Measurements from ENCODE around the gene JOSD1.

Gene JOSD1

GRCh38 chr22:38733329-38733723, 32.6 kb upstream of the JOSD1 start:
- peak; percentile 52 for DNase-seq (ENCODE audit: low read depth)

GRCh38 chr22:38732251-38732815, 31.6 kb upstream of the JOSD1 start:
- no peak for DNase-seq (ENCODE audit: low read depth)

- no peak for DNase-seq (ENCODE audit: low read depth)
Measured at GRCh38 chr22:38731703-38732161, 31.0 kb upstream of the JOSD1 start.

DNA sequence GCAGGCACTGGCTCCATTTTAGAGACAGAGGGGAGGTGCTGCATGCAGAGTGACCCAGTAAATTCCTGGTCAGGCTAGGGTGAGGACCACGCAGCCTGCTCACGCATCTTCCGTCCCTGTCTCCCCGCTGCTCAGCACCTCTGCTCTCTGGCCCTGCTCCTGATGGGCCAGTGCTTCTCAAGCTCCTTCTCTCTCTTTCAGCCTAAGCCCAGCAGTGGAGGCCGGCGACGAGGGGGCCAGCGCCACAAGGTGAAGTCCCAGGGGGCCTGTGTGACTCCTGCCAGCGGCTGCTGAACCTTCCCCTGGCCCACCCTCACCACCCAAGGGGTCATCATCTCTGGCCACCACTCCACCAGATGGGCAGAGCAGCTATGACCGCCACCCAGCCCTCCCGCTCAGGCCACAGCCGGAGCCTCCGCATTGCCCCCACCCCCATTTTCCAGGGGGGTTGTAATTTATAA, 29.7 kb upstream of the JOSD1 start:
- DNase-seq (ENCODE audit: low read depth), result no peak

DNA sequence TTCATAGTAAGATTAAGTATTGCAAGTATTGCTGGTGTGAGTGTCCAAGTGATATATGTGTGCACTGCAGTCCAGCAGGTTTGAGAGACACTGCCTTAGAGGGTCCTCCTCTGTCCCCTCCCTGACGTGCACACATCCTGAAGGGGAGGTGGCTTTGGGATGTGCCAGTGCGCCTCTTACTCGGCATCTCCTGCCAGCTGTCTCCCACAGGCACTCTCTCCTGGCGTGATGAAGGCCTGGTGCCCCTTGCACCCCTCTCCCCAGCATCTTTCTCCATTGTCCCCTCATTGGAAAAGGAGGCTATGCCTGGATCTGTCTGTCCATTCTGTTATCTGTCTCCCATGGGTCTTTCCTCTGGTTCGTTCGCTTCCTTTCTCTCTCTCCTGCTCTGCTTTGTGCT, 29.2 kb upstream of the JOSD1 start:
- no peak for DNase-seq (ENCODE audit: low read depth)

DNA sequence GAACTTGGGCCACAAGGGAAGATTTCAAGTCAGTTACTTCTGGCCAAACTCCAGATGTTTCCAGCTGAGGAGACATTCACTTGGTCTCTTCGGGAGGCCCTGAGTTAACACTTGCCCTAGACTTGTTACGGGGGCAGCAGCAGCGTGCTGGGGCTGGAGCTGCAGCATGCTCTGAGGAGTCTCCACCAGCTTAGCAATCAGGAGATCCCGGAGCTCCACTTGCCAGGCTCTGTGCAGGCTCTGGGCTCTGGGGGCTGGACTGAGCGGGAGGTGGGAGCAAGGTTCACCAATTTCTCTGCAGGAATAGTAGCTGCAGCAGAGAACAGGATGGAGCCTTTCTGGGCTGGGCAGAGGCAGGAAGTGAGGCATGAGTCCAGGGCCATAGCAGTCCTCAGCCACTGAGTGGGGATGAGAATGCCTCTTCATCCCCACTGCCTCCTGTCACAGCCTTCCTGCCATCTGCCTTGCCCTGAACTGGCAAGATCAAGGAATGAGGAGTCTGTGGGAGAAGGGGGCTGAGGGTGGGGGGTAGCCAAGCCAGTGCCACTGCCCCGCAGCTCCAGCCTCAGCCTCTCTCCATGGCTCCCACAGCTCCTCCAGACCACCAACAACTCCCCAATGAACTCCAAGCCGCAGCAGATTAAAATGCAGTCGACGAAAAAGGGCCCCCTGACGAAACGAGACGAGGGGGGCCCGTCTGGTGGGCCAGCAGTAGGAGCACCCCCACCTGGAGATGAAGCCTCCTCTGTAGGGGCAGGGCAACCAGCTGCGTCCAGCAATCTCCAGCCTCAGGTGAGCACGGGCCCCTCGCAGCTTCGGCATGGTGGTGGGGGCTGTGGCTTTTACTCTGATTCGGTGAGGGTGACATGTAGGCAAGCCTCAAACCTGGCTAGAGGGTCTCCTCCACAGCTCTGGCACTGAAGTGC, 28.4 kb upstream of the JOSD1 start:
- DNase-seq (ENCODE audit: low read depth), result peak; percentile 28

- DNase-seq (ENCODE audit: low read depth), result no peak
Measured at GRCh38 chr22:38727530-38728451, 27.0 kb upstream of the JOSD1 start.

GRCh38 chr22:38727123-38727522, 26.4 kb upstream of the JOSD1 start:
- DNase-seq (ENCODE audit: low read depth), result no peak

- no peak for DNase-seq (ENCODE audit: low read depth)
Measured at GRCh38 chr22:38725900-38726655, 25.3 kb upstream of the JOSD1 start.

- peak; percentile 65 for DNase-seq (ENCODE audit: low read depth)
Measured at GRCh38 chr22:38724926-38725571, 24.3 kb upstream of the JOSD1 start.

DNA sequence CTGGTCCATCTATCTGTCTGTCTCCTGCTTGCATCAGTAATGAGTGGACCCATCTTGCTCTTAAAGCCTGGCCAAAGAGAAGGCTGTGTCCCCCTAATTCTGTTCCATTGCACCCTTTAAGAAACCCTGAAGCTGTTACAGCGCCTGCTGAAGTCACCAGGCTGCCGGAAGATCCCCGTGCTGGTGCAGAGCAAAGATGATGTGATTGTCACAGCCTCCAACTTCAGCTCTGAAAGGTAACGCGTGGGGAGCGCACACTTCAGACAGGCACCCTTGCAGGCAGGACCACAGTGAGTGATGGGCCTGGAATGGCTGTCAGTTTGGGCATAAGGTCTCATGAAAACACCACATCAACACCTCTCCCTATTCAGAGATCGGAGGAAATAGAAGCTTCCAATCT, 23.4 kb upstream of the JOSD1 start:
- no peak for DNase-seq (ENCODE audit: low read depth)

DNA sequence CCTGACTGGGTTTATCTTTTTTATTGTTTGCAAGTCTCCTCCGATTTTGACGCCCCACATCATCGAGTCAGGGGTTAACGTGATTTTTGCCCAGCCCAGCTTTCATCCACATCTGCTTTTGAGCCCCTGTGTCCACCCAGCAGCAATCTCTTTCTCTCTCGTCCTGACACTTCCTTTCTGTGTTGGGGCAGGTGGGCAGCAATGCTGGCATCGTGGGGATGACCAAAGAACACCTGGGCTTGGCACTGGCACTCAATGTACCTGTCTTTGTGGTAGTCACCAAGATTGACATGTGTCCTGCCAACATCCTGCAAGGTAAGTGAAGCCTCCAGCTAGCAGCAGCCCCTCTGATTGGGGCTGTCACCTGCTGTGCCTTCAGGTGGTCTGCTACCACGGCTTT, 20.8 kb upstream of the JOSD1 start:
- no peak for DNase-seq (ENCODE audit: low read depth)

- no peak for DNase-seq (ENCODE audit: low read depth)
Measured at GRCh38 chr22:38720350-38720749, 19.6 kb upstream of the JOSD1 start.

DNA sequence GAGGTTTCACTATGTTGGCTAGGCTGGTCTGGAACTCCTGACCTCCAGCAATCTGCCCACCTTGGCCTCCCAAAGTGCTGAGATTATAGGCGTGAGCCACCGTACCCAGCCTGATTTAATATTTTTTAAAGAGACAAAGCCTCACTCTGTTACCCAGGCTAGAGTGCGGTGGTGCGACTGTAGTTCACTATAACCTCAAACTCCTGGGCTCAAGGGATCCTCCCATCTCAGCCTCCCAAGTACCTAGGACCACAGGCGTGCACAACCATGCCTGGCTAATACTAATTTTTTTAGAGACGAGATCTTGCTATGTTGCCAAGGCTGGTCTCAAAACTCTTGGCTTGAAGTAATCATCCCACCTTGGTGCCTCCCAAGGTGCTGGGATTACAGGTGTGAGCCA, 18.5 kb upstream of the JOSD1 start:
- no peak for DNase-seq (ENCODE audit: low read depth)

- DNase-seq (ENCODE audit: low read depth), result peak; percentile 95
Measured at GRCh38 chr22:38718414-38718813, 17.7 kb upstream of the JOSD1 start.

- no peak for DNase-seq (ENCODE audit: low read depth)
Measured at GRCh38 chr22:38717244-38717643, 16.5 kb upstream of the JOSD1 start.

DNA sequence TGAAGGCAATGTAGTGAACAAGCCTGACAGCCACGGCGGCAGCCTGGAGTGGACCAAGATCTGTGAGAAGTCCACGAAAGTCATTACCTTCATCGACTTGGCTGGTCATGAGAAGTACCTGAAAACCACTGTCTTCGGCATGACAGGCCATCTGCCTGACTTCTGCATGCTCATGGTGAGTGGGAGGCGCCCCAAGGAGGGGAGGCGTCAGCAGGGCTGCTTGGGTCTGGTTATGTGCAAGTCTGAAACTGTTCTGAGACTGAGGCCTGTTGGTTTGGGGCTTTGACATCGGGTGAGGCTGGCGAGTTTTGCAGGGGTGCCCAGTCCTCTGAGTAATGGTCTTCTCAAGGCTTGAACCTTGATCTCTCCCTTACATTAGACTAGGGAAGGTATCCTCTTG, 16.1 kb upstream of the JOSD1 start:
- no peak for DNase-seq (ENCODE audit: low read depth)

- DNase-seq (ENCODE audit: low read depth), result no peak
Measured at GRCh38 chr22:38716271-38716670, 15.5 kb upstream of the JOSD1 start.

DNA sequence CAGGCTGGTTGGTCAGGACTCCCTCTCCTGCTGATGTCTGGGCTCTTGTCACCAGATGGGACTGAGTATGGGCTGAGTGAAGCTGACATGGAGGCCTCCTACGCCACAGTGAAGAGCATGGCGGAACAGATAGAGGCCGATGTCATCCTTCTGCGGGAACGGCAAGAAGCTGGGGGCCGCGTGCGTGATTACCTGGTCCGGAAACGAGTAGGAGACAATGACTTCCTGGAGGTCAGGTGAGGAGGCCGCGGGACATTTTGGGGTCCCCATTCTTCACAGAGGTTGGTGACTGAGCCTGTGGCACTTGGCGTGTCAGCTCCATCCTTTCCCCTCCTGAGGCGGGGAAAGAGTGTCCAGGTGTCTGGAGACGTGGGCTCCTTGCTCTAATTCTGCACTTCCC, 15.1 kb upstream of the JOSD1 start:
- no peak for DNase-seq (ENCODE audit: low read depth)

DNA sequence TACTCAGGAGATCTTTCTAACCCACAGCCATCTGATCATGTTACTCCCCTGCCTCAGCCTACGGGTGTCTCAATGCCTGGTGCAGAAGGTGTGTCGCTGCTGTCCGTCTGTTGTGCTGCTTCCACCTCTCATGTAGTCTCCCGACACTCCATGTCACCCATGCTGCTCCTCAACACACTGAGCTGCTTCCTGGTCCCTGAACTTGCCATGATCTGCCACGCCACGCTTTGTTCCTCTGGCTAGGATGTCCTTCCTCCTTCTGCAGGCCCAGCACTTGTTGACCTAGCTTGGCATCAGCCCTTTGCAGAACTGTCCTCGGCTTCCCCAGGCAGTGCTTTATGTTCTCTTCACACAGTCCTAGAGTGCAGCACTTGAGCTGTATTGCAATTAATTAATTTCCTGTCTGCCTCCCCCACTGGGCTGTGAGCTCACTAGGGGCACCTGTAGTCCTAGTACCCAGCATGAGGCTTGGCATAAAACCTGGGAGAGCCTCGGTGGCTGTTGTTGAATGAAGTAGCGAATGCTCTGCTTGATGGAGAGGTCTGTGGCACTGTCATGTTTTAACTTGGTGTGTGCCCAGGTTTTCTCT, 14.5 kb upstream of the JOSD1 start:
- DNase-seq (ENCODE audit: low read depth), result no peak

DNA sequence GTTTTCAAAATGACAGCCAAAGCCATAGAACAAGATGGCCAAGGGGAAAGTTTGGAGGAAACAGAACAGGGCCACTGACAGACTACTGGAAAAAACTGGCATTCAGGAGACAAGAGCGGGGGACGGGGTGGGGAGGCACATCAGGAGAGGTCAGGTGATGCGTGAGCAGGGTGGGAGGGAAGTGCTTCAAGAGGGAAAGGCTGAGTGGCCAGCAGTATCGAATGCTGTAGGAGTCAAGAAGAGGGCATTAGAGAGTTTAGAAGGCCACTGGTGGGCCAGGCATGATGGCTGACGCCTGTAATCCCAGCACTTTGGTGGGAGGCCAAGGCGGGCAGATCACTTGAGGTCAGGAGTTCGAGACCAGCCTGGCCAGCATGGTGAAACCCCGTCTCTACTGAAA, 13.2 kb upstream of the JOSD1 start:
- DNase-seq (ENCODE audit: low read depth), result no peak
